ENCODE results near the gene MYH13.
"Not testable (repeated sequence)": the region's sequence is repeated elsewhere in the genome, so short reads cannot be mapped to it uniquely, and the experiment has no call there.

MYH13 gene

DNA sequence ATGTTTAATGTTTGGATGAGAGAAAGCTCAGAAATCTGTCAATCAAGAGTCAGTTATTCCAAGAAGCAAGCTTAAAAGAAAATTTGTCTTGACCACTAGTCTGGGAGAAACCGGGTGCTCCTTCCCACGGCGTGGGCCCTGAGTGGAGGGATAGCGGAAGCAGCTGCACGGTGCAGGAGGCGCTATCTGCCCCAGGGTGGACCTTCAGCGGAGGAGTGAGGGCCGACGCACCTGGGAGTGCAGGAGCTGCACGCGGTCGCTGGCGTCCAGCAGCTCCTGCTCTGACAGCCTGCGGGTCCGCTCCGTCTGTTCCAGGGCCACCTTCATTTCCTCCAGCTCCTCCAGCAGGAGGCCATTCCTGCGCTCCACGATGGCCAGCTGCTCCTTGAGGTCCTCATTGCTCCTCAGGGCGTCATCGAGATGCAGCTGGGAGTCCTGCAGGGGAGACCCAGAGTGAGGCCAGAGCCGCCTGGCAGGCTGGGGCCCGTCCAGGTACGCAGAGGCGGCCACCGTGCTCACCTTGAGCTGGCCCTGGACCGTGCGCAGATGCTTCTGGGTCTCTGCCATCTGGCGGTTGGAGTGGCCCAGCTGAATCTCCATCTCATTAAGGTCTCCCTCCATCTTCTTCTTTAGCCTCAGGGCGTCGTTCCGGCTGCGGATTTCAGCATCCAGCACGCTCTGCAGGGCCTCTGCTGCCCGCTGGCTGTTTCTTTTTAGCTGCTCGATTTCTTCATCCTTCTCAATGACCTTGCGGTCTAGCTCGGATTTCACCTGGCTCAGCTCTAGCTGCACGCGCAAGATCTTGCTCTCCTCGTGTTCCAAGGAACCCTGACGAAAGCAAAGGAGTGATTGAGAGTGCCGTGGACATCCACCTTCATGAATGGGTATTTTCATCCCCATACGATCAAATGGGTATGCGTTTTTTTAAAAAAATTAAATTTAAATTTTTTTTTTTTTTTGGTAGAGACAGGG is 63.5 kb downstream of the MYH13 start:
- in situ Hi-C loops (cut with MboI; ENCODE audit: low sequenced_read_pairs), result loop anchor here (25.0 kb wide), 1 partner anchor 303 kb away; no protein-coding TSS in a partner anchor

DNA sequence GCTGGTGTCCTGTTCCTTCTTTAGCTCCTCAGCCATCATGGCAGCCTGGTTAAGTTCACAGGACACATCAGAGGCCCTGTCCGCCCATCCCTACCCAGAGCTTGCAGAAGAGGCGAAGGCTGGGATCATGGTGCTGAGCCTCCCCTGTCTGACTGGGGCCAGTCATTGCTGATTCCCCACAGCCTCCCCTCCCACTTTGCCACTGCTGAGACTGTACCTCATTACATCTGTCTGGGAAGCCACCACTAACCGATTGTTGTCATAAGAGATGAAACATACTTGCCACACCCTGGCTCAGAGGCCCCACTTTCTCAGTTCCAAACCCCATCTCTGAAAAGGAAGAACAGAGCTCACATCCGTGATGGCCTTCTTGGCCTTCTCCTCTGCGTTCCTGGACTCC is 66.2 kb downstream of the MYH13 start:
- in situ Hi-C loops (cut with MboI; ENCODE audit: low sequenced_read_pairs), result loop anchor here (25.0 kb wide), 1 partner anchor 306 kb away; no protein-coding TSS in a partner anchor

DNA sequence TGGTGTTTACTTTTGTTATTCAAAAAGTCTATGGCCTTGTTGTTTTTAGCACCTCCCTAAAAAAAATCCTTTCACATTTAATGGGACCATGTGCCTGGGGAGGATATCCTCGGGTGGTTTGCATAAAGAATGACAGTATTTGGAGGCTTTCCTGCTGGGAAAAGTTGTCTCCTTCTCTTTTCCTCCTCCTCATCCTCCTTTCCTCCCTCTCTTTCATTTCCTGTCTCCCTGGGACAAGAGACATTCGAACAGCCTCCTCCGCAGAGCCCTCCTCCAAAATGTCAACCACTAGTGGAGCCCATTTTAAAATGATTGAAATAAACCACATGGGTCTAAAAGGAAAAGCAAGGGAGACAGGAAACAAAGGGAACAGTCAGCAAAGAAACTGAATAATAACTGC is 67.4 kb downstream of the MYH13 start:
- in situ Hi-C loops (cut with MboI; ENCODE audit: low sequenced_read_pairs), result loop anchor here (25.0 kb wide), 1 partner anchor 307 kb away; no protein-coding TSS in a partner anchor

GRCh38 chr17:10304758-10305300 is 68.0 kb downstream of the MYH13 start:
- in situ Hi-C loops (cut with MboI; ENCODE audit: low sequenced_read_pairs), result loop anchor here (25.0 kb wide), 1 partner anchor 307 kb away; no protein-coding TSS in a partner anchor

DNA sequence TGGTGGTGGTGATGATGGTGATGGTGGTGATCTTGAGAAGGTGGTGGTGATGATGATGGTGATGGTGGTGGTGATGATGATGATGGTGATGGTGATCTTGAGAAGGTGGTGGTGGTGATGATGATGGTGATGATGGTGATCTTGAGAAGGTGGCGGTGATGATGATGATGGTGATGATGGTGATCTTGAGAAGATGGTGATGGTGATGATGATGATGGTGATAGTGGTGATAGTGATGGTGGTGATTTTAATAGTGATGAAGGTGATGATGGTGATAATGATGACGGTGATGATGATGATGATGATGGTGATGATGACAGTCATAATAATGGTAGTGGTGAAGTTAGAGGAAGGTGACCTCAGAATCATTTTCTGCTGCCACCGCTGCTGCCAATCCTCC is 75.1 kb downstream of the MYH13 start:
- in situ Hi-C loops (cut with MboI; ENCODE audit: low sequenced_read_pairs), result no loop called here

DNA sequence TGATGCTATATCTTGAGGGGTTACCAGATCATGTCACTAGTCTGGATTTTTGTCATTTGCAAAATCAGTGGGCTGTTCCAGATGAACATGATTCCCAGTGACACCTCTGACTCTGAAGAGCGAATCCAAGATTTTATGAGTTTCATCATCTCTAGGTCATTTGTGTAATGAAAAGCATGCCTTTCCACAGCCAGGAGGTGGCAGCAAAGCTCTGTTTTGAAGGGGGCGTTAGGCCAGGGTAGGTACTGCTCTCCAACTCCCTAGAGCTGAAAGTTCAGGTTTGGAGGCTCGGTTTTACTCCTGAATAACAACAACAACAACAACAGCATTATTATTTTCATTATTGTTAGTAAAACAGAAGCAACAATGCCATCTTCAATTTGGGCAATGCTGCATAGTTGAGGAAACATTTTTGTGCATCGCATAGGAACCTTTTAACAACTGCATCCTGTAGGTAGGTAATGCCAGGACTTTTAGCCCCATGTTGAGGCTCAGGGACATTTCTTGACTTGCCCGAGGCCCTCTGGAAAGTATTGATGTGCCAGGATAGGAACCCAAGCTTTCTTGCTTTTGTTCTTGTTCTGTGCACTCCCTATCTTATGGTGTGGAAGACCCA is 77.0 kb downstream of the MYH13 start:
- in situ Hi-C loops (cut with MboI; ENCODE audit: low sequenced_read_pairs), result no loop called here

GRCh38 chr17:10294180-10294579 is 78.6 kb downstream of the MYH13 start:
- in situ Hi-C loops (cut with MboI; ENCODE audit: low sequenced_read_pairs), result no loop called here

DNA sequence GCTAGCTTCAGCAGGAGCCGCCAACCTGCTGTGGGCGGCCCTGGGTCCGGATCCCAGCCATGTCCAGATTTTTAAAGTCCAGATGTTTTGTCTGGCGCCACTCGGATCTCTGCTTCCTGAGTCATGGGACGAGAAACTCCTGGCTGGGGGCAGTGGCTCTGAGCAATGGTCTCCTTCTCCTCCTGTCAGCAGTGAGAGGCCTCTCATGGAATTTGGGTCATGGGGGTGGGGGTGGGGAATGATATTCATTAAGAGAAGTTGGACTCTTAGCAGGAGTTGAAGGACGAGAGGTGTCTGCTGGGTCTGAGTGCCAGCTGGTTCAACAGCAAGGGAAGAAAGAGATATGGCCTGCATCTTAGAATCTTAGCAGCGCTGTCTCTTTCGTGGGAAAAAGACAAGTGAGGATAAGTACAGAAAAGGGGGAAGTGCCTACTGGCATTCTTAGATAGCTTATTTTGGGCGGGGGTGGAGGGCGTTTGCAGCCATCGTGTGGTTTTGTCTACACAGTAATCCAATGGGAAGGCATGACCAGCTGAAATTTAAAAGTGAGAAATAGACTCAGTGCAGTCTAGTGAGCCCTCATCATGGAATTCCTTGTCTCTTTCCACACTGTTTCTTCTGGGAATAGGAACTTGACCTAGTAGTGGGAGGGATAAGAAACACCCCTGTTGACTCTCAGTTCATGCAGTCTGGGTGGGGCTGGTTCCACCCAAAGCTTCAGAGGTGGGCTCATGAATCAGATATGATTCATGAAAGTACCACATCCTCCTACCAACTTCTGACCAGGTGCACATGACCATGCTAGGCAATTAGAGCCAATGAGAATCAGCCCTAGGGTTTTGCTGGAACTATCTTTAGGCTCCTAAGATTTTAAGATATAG is 80.5 kb downstream of the MYH13 start:
- in situ Hi-C loops (cut with MboI; ENCODE audit: low sequenced_read_pairs), result no loop called here

DNA sequence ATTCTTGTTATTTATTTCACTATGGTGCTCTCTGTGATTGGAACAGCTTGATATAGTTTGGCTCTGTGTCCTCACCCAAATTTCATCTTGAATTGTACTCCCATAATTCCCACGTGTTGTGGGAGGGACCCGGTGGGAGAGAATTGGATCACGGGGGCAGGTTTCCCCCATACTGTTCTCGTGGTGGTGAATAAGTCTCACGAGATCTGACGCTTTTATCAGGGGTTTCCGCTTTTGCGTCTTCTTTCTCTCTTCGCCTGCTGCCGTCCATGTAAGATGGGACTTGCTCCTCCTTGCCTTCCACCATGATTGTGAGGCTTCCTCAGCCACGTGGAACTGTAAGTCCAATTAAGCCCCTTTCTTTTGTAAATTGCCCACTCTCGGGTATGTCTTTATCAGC is 81.2 kb downstream of the MYH13 start:
- in situ Hi-C loops (cut with MboI; ENCODE audit: low sequenced_read_pairs), result not testable (repeated sequence)

GRCh38 chr17:10290041-10290440 is 82.8 kb downstream of the MYH13 start:
- in situ Hi-C loops (cut with MboI; ENCODE audit: low sequenced_read_pairs), result no loop called here

- in situ Hi-C loops (cut with MboI; ENCODE audit: low sequenced_read_pairs), result no loop called here
Measured at GRCh38 chr17:10286324-10286723, 86.5 kb downstream of the MYH13 start.

- in situ Hi-C loops (cut with MboI; ENCODE audit: low sequenced_read_pairs), result no loop called here
Measured at GRCh38 chr17:10285896-10286295, 86.9 kb downstream of the MYH13 start.

DNA sequence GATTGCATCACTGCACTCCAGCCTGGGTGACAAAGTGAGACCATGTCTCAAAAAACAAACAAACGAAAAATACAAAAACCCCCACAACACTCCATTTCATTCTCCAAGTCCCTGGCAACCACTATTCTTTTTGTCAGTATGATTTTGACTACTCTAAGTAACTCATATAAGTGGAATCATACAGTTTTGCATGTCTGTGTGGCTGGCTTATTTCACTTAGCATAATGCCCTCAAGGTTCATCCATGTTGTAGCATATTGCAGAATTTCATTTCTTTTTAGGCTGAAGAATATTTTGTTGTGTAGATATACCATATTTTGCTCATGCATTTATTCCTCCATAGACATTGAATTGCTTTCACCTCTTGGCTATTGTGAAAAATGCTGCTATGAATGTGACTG is 92.7 kb downstream of the MYH13 start:
- in situ Hi-C loops (cut with MboI; ENCODE audit: low sequenced_read_pairs), result no loop called here

DNA sequence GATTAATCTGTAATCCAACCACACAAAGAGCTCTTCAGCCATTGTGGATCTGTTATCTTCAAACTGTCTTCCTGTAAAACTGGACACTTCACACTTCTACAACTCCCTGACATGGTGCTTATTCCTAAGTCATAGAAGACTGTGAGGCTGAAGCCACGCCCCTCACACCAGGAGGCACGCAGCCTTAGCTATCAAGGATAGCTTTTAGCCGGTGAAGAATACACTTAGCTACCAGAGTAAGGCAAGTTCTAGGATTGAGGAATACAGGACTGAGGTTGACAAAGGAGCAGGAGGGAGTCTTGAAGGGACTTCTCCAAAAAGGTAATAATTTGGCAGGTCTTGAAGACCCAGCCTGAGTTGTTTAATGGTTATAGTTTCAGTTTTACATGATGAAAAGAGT is 94.6 kb downstream of the MYH13 start:
- in situ Hi-C loops (cut with MboI; ENCODE audit: low sequenced_read_pairs), result no loop called here

- in situ Hi-C loops (cut with MboI; ENCODE audit: low sequenced_read_pairs), result no loop called here
Measured at GRCh38 chr17:10276436-10276835, 96.4 kb downstream of the MYH13 start.

DNA sequence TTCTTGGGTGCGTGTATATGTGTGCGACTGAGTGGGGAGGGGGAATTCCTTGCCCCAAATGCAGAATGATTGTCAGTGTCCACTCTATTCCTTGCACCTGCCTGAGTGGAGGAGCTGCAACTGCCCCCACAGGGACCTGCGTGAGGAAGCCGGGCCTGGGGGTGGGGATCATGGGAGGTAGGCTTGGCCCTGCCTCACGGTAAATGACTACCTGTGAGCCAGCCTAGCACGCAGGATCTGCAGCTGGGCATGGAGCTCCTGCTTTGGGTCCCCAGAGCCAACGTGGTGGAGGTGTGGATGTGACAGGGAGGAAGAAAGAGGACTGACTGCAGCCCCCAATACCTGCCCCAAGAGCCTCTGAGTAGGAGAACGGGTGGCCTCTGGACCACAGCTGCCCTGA is 97.4 kb downstream of the MYH13 start:
- in situ Hi-C loops (cut with MboI; ENCODE audit: low sequenced_read_pairs), result no loop called here

- in situ Hi-C loops (cut with MboI; ENCODE audit: low sequenced_read_pairs), result no loop called here
Measured at GRCh38 chr17:10271106-10271562, 101.7 kb downstream of the MYH13 start.

- in situ Hi-C loops (cut with MboI; ENCODE audit: low sequenced_read_pairs), result no loop called here
Measured at GRCh38 chr17:10270258-10270657, 102.5 kb downstream of the MYH13 start.

DNA sequence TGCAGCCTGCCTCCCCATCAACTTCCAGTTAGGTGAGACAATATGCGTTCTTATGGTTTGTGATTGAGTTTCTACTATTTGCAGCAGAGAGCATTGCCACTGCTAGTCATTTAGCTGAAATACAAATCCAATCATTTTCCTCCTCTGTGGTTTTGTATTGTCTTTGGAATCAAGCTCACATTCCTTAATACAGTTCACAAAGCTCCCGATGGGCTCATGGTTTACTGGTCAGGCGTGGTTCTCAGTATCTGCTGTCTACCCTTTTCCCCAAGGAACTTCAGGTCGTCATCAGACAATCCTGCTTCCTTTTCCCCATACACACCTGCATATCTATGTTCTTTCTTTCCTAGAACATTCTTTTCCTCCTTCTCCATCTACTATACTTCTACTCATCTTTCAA is 104.8 kb downstream of the MYH13 start:
- in situ Hi-C loops (cut with MboI; ENCODE audit: low sequenced_read_pairs), result no loop called here

GRCh38 chr17:10266296-10266876 is 106.4 kb downstream of the MYH13 start:
- in situ Hi-C loops (cut with MboI; ENCODE audit: low sequenced_read_pairs), result no loop called here

Measured in HL-60/S4 (cell line).